Measurements from ENCODE around the gene FIG4.
"Not testable (repeated sequence)": the region's sequence is repeated elsewhere in the genome, so short reads cannot be mapped to it uniquely, and the experiment has no call there.

The FIG4 gene

DNA sequence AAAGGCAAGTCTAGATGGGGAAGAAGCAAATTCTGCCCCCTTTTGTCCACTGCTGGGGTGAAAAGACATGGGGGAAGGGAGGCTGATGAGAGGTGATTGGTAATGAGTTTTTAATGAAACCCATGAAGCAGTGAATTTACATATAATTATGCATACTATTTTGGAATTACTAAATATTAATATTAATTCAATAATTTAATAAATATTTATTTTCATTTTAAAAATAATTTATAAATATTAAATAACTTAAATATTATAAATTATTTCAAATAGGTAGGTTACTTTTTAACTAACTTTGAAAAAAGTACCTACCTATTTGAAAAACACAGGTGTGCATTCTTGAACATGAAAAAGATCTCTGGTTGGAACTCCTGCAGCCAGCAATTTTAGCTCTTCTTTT, 148.9 kb downstream of the FIG4 start:
- FAIRE-seq = no peak

DNA sequence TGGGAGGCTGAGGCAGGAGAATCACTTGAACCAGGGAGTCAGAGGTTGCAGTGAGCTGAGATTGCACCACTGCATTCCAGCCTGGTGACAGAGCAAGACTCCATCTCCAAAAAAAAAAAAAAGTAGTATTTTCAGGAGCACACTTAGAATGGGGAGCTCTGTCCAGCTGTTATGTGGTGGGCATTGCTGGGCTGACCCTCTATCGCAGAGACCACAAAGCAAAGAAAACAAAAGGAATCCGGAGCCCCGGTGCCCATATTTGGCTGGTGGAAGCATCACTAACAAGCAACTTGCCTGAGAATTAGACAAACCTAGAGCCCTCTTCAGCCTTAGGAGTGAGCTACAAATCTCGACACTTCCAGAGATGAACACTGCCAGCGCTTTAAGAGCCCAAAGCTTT, 149.7 kb downstream of the FIG4 start:
- FAIRE-seq (no peak), DNase-seq (ENCODE audit: insufficient read length, low spot score) (no peak)

More for the DNA sequence above, 148.9 kb downstream of the FIG4 start:
- DNase-seq (ENCODE audit: insufficient read length, low spot score) = no peak

DNA sequence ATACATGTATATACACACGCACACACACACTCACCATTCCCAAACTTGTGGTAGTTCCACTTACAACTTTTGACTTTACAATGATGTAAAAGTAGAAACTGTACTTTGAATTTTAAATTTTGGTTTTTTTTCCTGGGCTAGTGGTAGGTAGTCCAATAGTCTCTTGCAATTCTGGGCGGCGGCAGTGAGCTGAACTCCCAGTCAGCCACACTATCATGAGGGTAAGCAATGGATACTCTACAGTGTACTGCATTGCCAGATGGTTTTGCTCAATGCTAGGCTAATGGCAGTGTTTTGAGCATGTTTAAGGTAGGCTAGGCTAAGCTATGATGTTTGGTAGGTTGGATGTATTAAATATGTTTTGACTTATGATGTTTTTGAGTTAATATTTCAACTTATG, 150.8 kb downstream of the FIG4 start:
- FAIRE-seq (no peak), DNase-seq (ENCODE audit: insufficient read length, low spot score) (no peak)

DNA sequence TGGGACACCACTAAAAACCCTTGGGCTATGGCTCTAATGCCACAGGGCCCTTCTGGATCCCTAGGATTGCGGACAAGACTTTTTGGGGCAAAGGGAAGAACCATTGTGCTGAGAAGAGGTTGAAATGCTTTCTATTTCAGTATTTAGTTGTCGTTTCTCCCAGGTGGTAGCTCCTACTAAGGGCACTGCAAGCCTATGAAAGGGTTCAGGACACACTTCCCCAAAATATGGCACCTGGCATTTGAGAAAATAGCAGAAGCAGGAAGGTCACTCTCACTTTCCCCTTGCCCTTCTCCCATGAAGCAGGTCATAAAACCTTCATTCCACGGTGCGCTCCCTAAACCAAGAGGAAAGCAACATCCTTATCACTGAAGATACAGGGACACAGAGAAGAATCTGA, 161.6 kb downstream of the FIG4 start:
- FAIRE-seq = no peak

GRCh38 chr6:109853426-109853825, 162.3 kb downstream of the FIG4 start:
- DNase-seq (ENCODE audit: insufficient read length, low spot score) = no peak
- no peak for FAIRE-seq

More for the DNA sequence above, 161.6 kb downstream of the FIG4 start:
- DNase-seq (ENCODE audit: insufficient read length, low spot score) = no peak

DNA sequence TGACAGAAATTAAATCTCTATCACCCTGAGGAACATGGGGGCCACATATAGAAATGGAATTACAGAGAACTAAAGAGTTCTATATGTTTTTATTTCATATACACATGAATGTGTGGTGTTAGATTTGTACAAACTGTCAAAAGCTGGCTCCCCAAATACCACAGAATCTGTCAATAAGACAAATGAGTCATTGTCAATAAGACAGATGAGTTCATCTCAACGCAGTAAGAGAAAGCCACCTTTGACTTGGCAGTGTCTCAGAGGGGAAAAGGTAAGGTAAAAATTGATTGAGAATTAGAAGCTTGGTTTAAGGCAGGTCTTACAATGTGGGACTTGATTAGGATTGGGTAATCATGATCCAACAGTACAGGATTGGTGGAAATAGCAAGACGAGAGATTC, 162.9 kb downstream of the FIG4 start:
- DNase-seq (ENCODE audit: insufficient read length, low spot score) (no peak), FAIRE-seq (no peak)

DNA sequence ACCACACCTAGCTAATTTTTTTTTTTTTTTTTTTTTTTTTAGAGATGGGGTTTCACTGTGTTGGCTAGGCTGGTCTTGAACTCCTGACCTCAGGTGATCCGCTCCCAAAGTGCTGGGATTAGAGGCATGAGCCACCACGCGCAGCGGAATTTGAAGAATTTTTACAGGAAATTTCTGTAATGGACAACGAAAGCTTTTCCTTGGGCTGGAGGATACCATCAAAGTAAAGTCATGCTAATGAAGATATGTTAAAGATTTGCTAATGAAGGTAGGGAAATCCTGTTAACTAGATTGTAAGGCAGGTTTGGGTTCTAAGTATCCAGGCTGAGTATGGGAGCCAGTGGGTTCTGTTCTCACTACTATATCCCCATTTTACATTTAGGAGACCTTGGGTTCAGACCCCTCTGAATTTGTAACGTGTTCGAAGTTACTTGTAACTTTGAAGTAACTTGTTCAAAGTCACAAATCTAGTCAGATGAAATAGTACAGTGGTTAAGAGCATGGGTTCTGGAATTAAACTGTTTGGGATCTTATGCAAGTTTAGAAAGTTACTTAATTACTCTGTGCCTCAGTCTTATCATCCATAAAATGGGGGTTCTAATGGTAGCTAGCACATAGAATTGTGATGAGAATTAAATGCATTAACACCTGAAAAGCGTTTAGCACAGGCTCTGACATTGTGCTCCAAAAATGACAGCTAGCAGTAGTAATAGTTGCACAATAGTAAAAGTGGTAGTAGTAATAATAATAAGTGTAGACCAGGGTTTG, 163.6 kb downstream of the FIG4 start:
- FAIRE-seq (no peak), DNase-seq (ENCODE audit: insufficient read length, low spot score) (no peak)

DNA sequence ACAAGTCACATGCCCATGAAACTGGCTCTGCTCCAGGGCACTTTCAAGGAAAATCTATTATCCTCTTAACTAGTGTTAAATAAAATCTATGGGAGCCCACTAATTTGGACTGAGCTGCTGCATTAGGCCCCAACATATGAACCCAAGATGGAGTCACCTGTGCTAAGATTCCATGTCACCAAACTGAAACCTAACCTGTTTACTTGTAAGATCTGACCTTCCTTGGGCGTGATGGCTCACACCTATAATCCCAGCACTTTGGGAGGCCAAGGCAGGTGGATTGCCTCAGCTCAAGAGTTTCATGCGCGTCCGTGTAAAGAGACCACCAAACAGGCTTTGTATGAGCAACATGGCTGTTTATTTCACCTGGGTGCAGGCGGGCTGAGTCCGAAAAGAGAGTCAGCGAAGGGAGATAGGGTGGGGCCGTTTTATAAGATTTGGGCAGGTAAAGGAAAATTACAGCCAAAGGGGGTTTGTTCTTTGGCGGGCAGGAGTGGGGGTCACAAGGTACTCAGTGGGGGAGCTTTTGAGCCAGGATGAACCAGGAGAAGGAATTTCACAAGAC, 164.5 kb downstream of the FIG4 start:
- not testable (repeated sequence) for DNase-seq (ENCODE audit: insufficient read length, low spot score); FAIRE-seq

DNA sequence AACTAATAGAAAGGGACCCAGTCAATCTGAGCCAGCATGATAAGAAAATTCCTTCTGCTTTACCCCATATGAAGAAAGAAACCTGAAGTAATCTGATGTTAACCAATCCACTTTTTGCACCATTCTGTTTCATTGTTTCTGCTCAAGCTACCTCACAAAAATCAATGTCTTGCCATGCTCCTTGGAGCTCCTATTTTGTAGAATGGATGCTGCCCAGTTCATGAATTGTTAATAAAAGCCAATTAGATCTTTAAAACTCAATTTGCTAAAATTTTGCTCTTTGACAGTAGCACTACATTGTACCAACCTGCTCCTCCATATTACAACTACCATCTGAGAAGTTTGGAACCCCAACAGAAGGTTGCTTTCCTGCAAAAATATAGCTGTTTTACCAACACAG, 170.8 kb downstream of the FIG4 start:
- DNase-seq (ENCODE audit: insufficient read length, low spot score) (no peak), FAIRE-seq (no peak)

- FAIRE-seq = no peak
- no peak for DNase-seq (ENCODE audit: insufficient read length, low spot score)
These were observed 173.0 kb downstream of the FIG4 start for GRCh38 chr6:109864050-109864449.

DNA sequence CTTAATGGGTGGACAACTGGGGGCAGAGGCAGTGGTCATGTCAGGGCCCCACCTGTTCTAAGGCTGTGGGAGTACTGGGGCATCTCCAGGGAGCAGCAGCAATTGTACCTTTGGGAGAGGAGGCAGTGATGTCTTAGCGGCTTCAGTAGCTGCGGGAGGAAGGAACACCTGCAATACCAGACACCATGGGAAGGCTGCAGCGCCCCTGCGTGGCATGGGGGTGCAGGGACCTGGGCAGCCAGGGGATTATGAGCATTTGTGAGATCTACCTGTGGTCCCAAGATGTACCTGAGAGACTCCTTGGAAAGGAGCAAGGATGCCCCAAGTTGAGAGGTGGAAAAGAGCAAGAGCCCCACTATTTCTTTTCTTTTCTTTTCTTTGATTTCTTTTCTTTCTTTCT, 174.9 kb downstream of the FIG4 start:
- FAIRE-seq = no peak
- no peak for DNase-seq (ENCODE audit: insufficient read length, low spot score)

DNA sequence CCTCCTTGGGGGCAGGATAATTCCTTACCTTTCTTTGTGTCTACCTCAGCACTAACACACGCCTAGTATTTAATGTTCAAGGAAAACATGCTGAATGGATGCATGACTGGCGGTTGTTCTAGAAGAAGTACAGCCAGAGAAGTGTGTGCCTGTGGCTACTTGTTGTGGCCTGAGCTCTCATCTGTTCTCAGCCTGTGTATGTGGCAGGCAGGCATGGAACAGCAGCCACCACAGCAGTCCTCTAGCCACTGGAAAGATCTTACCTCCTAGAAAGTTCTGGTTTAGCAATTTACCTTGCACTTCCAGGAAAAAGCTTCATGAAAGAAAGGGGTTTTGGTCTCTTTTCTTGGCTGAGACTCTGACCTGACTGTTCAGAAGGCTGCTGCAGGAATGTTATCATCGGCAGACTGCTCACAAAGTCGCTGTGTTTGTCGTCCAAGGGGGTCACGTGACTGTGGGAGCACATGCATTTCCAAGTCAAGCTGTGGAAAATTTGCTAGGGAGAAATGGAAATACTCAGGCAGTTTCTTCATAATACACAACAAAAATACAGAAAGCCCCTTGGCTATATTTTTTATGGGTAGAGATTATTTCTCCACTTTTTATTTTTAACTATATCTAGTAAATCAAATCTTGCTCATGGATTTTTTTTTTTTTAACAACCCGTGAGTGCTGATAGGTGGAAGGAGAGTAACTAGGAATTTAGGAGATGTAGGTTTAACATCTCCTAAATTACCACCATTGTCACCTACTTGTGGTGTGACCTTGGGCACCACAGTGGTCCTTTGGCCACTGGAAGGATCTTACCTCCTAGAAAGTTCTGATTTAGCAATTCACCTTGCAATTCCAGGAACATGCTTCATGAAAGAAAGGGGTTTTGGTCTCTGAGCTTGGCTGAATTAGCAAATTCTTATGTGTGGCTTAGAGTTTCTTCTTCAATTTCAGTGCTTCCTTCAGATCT, 176.2 kb downstream of the FIG4 start:
- FAIRE-seq = no peak
- no peak for DNase-seq (ENCODE audit: insufficient read length, low spot score)

- FAIRE-seq (no peak), DNase-seq (ENCODE audit: insufficient read length, low spot score) (no peak)
These were observed 176.9 kb downstream of the FIG4 start for GRCh38 chr6:109867970-109868358.

- FAIRE-seq; DNase-seq (ENCODE audit: insufficient read length, low spot score): not testable (repeated sequence)
These were observed 178.4 kb downstream of the FIG4 start for GRCh38 chr6:109869398-109870088.

DNA sequence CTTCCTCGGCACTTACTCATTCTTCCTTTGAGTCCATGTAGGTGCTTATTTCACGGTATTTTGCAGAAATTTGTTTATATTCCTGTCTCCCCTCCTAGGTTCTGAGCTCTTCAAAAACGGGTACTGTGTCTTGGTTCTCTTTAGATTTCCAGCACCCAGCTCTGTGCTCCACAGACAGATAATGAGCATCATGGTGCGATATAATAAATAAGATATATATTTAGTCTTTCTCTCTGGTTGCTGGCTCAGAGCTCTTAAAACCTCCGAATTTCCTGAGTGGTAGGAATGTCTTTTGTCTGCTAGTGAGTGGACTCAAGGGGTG, 179.0 kb downstream of the FIG4 start:
- DNase-seq (ENCODE audit: insufficient read length, low spot score) (no peak), FAIRE-seq (no peak)

GRCh38 chr6:109872549-109872948, 181.5 kb downstream of the FIG4 start:
- DNase-seq (ENCODE audit: insufficient read length, low spot score) (no peak), FAIRE-seq (no peak)

- no peak for FAIRE-seq
- no peak for DNase-seq (ENCODE audit: insufficient read length, low spot score)
These were observed 182.0 kb downstream of the FIG4 start for GRCh38 chr6:109872968-109873545.

- no peak for DNase-seq (ENCODE audit: insufficient read length, low spot score)
- FAIRE-seq = no peak
These were observed 183.0 kb downstream of the FIG4 start for GRCh38 chr6:109874086-109874485.

DNA sequence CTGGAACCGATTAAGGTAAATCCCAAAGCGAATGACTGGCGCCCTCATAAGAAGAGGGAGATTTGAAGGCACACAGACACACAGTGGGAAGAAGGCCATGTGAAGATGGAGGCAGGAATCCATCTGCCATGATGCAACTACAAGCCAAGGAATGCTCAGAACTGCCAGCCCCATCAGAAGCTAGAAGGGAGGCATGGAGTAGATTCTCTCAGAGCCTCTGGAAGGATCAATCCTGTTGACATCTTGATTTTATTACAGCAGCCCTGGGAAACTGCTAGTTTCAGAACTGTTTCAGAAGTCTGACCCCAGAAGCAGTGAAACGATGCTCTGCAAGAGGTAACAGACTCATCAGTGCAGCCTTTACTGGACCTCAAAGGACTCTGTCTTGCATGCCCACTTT, 183.5 kb downstream of the FIG4 start:
- FAIRE-seq = no peak
- no peak for DNase-seq (ENCODE audit: insufficient read length, low spot score)

All from HTR-8/SVneo (cell line).